ENCODE data around the gene FANCI. TPM values are rescaled to one million over a fixed set of nuclear protein-coding genes. Genes with fewer than 3 reads are reported as not detected.

The FANCI gene
- total and polyA plus RNA-seq, 2 of the 13 experiments (the other 11 are each of a cell fraction or from before 2014, with no cell fraction given), result 15.7 to 68.8 TPM

DNA sequence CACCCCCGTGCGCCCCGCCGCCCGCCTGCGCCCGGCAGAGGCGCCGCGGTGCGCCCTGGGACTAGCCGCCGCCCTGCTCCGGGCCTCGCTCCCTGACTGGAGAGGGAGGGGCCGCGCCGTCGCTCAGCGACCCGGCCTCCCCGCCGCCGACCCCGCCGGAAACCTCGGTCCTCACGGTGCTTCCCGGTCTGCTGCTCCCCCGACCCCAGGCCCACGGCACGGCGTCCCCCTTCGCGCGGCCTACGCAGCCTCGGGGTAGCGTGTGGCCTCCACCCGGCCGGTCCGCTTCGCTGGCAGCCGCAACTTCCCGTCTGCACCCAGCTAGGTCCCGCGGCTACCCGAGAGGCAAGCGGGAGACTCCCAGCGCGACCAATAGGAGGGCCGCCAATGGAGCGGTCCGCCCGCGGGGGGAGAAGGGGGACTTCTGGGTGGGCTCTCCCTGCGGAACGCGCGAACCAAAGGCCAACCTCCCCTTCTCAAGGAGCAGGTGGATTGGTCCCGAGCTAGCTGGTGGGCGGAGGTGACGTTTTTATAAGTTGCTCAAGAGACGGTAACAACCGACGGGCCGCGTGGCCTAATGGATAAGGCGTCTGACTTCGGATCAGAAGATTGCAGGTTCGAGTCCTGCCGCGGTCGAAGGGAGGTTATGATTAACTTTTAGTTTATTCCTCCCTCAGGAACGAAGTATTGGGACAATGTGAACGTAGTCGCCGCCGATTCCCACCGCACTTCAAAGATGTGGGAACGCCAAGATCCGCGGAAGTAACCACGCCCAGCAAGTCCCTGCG lies 90.9 kb downstream of the FANCI start, which contains the start of gene POLG (continued):
- TF ChIP-seq SNAI1 (CRISPR knock-in tag; IDR thresholded peaks at IDR 0.05; ENCODE audit: borderline replicate concordance) (peak; percentile 14; the same call in 1 of the 2 replicates), PHF21A (CRISPR knock-in tag; IDR thresholded peaks at IDR 0.05) (peak; percentile 93), SCMH1 (CRISPR knock-in tag; IDR thresholded peaks at IDR 0.05; ENCODE audit: borderline replicate concordance) (no peak), ZNF263 (CRISPR knock-in tag; IDR thresholded peaks at IDR 0.05) (peak; percentile 13; the same call in 1 of the 2 replicates), HBP1 (CRISPR knock-in tag; IDR thresholded peaks at IDR 0.05; ENCODE audit: low read depth) (peak; percentile 18; the same call in 1 of the 2 replicates), PHB2 (IDR thresholded peaks at IDR 0.05; ENCODE audit: partially characterized antibody) (no peak), ZNF790 (CRISPR knock-in tag; IDR thresholded peaks at IDR 0.05; ENCODE audit: borderline replicate concordance) (no peak; the same call in 1 of the 2 replicates), CSRNP1 (CRISPR knock-in tag; IDR thresholded peaks at IDR 0.05) (peak; percentile 64; the same call in 1 of the 2 replicates), SIX1 (CRISPR knock-in tag; IDR thresholded peaks at IDR 0.05; ENCODE audit: borderline replicate concordance) (no peak), SALL1 (CRISPR knock-in tag; IDR thresholded peaks at IDR 0.05) (peak; percentile 88), CSRNP2 (CRISPR knock-in tag; conservative IDR thresholded peaks at IDR 0.05; ENCODE audit: low read depth) (no peak; the same call in 1 of the 2 replicates), KDM1A (CRISPR knock-in tag; IDR thresholded peaks at IDR 0.05) (peak; percentile 42; the same call in 1 of the 2 replicates), ZNF567 (CRISPR knock-in tag; IDR thresholded peaks at IDR 0.05; ENCODE audit: borderline replicate concordance) (peak; percentile 54), ZNF234 (CRISPR knock-in tag; conservative IDR thresholded peaks at IDR 0.05) (peak; percentile 63; the same call in 1 of the 2 replicates), E2F2 (CRISPR knock-in tag; IDR thresholded peaks at IDR 0.05; ENCODE audit: borderline replicate concordance) (peak; percentile 70; the same call in 1 of the 2 replicates), ARNT (IDR thresholded peaks at IDR 0.05) (no peak), MYNN (CRISPR knock-in tag; IDR thresholded peaks at IDR 0.05; ENCODE audit: low read depth) (0 out of 2 replicates have a peak, but pooled peaks have one; percentile 66), IKZF1 (IDR thresholded peaks at IDR 0.05) (no peak), RBFOX2 (IDR thresholded peaks at IDR 0.05; ENCODE audit: low read depth, low read length) (peak; percentile 97), RFX1 (IDR thresholded peaks at IDR 0.05) (peak; percentile 42; the same call in 1 of the 2 replicates)
- TF ChIP-seq, protein P1, sequence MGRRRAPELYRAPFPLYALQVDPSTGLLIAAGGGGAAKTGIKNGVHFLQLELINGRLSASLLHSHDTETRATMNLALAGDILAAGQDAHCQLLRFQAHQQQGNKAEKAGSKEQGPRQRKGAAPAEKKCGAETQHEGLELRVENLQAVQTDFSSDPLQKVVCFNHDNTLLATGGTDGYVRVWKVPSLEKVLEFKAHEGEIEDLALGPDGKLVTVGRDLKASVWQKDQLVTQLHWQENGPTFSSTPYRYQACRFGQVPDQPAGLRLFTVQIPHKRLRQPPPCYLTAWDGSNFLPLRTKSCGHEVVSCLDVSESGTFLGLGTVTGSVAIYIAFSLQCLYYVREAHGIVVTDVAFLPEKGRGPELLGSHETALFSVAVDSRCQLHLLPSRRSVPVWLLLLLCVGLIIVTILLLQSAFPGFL (CRISPR knock-in tag; IDR thresholded peaks at IDR 0.05), result no peak

All from HepG2 (cell line).